Tibial nerve (tissue), 4 donors: ENCODE measurements around the gene NFATC3.
"Not testable (repeated sequence)": the region's sequence is repeated elsewhere in the genome, so short reads cannot be mapped to it uniquely, and the experiment has no call there.

Source experiments
- EP300 ChIP-seq, 2 donors: sonication (generic); formaldehyde crosslinking; IDR thresholded peaks; one replicate each; pipeline ENCODE4 v1.6.1; 2017; ENCODE audit warnings: antibody characterized with exemption in 2 of 2, mild to moderate bottlenecking in 1 of 2
- POLR2A ChIP-seq, 2 donors: fragments of 450-650 bp; IDR thresholded peaks; one replicate each; pipeline ENCODE4 v1.6.1; 2017; ENCODE audit warnings: antibody characterized with exemption in 2 of 2, mild to moderate bottlenecking in 2 of 2, moderate library complexity in 2 of 2
- TF ChIP-seq, protein P1 (sequence below), 5 experiments: fragments of 200-600 bp in 3 of 5; fragments of 450-650 bp in 2 of 5; sonication (generic) in 3 of 5; IDR thresholded peaks; one replicate each; pipeline ENCODE4 v1.5.1; 2016 to 2019; ENCODE audit warnings: antibody characterized with exemption in 5 of 5, mild to moderate bottlenecking in 3 of 5, moderate library complexity in 2 of 5

DNA sequence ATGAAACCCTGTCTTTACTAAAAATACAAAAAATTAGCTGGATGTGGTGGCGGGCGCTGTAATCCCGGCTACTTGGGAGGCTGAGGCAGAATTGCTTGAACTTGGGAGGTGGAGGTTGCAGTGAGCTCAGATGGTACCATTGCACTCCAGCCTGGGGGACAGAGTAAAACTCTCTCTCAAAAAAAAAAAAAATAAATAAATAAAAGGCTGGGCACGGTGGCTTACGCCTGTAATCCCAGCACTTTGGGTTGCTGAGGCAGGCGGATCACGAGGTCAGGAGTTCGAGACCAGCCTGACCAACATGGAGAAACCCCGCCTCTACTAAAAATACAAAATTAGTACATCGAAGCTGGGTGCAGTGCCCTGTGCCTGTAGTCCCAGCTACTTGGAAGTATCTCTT, 7.1 kb downstream of the NFATC3 start:
- TF ChIP-seq, protein P1, sequence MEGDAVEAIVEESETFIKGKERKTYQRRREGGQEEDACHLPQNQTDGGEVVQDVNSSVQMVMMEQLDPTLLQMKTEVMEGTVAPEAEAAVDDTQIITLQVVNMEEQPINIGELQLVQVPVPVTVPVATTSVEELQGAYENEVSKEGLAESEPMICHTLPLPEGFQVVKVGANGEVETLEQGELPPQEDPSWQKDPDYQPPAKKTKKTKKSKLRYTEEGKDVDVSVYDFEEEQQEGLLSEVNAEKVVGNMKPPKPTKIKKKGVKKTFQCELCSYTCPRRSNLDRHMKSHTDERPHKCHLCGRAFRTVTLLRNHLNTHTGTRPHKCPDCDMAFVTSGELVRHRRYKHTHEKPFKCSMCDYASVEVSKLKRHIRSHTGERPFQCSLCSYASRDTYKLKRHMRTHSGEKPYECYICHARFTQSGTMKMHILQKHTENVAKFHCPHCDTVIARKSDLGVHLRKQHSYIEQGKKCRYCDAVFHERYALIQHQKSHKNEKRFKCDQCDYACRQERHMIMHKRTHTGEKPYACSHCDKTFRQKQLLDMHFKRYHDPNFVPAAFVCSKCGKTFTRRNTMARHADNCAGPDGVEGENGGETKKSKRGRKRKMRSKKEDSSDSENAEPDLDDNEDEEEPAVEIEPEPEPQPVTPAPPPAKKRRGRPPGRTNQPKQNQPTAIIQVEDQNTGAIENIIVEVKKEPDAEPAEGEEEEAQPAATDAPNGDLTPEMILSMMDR (IDR thresholded peaks at IDR 0.05): not testable (repeated sequence)
- not testable (repeated sequence) for TF ChIP-seq POLR2A, EP300 (IDR thresholded peaks at IDR 0.05)
